ENCODE measurements around the gene PIAS1.

DNA sequence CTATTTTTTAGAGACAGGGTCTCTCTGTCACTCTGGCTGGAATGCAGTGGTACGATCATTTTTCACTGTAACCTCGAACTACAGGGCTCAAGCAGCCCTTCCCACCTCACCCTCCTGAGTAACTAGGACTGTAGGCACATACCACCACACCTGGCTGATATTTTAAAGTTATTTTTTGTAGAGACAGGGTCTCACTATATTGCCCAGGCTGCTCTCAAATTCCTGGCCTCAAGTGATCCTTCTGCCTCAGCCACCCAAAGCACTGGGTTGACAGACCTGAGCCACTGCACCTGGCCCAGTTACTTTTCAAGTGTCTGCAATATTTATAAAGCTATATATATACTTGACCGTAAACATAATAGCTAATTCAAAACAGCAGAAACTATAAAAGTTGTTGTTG is 75.0 kb downstream of the PIAS1 start:
- TF ChIP-seq YY1 (IDR thresholded peaks at IDR 0.05; ENCODE audit: insufficient read depth, insufficient read length) = no peak
- no peak for TF ChIP-seq SUZ12 (IDR thresholded peaks at IDR 0.05; ENCODE audit: extremely low read depth, insufficient read depth, insufficient read length)
